ENCODE measurements around the gene CLEC16A.

CLEC16A gene

DNA sequence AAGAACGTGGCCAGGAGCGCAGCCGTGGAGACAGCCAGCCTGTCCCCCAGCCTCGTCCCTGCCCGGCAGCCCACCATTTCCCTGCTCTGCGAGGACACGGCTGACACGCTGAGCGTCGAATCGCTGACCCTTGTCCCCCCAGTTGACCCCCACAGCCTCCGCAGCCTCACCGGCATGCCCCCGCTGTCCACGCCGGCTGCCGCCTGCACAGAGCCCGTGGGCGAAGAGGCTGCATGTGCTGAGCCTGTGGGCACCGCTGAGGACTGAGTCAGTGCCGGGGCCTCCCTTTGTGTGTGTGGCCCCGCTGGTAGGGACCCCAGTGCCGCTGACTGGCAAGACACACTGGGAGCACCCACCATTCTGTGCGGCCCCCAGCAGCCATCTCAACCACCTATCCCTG lies 234.1 kb downstream of the CLEC16A start:
- TF ChIP-seq CTCF (IDR thresholded peaks at IDR 0.05; ENCODE audit: low read depth, low read length): no peak
- H3K4me3 ChIP-seq (ENCODE audit: low read depth, low read length): no peak overlapping the region

- TF ChIP-seq CTCF (IDR thresholded peaks at IDR 0.05; ENCODE audit: low read depth, low read length): no peak
- no peak overlapping the region for H3K4me3 ChIP-seq (ENCODE audit: low read depth, low read length)
These were observed 235.2 kb downstream of the CLEC16A start for GRCh38 chr16:11179574-11179973.

DNA sequence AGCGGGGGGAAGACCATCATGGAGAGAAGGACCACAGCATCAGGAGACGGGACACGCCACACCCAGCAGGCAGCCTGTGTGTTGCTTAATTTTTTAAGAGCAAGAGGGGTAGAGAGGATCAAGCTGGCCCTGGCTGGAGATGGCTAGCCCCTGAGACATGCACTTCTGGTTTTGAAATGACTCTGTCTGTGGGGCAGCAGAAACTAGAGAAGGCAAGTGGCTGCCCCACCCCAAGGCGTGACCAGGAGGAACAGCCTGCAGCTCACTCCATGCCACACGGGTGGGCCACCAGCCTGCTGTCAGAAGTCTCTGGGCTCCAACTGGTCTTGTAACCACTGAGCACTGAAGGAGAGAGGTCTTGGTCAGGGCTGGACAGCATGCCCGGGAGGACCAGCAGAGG lies 236.1 kb downstream of the CLEC16A start:
- TF ChIP-seq CTCF (IDR thresholded peaks at IDR 0.05; ENCODE audit: low read depth, low read length): no peak
- no peak overlapping the region for H3K4me3 ChIP-seq (ENCODE audit: low read depth, low read length)

DNA sequence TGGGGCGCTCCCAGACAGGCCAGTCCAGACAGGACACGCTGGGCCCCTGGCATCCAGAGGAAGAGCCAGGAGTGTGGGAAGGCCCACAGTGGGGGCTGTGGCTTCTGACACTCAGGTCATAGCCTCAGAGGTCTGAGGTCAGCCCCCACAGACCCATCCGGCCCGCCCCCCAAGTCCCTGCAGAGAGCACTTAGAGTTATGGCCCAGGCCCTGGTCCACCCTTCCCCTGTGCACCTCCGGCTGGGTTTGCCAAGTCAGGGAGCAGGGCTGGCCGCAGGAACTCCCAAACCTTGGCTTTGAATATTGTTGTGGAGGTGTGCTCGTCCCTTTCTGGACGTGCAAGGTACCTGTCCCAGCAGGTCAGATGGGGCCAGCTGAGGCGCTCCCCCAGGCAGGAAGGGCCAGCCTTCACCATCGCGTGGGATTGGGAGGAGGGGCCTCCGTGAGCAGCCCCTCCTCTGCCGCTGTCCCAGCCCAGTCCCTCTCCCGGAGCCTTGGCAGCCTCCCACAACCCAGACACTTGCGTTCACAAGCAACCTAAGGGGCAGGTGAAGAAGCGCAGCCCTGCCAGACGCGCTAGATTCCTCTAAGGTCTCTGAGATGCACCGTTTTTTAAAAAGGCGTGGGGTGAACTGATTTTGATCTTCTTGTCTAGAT lies 237.0 kb downstream of the CLEC16A start:
- no peak for TF ChIP-seq CTCF (IDR thresholded peaks at IDR 0.05; ENCODE audit: low read depth, low read length)
- no peak overlapping the region for H3K4me3 ChIP-seq (ENCODE audit: low read depth, low read length)

GRCh38 chr16:11181899-11182279 lies 237.5 kb downstream of the CLEC16A start:
- no peak overlapping the region for H3K4me3 ChIP-seq (ENCODE audit: low read depth, low read length)
- no peak for TF ChIP-seq CTCF (IDR thresholded peaks at IDR 0.05; ENCODE audit: low read depth, low read length)

- TF ChIP-seq CTCF (IDR thresholded peaks at IDR 0.05; ENCODE audit: low read depth, low read length): no peak
These were observed 238.0 kb downstream of the CLEC16A start for GRCh38 chr16:11182411-11182810.

DNA sequence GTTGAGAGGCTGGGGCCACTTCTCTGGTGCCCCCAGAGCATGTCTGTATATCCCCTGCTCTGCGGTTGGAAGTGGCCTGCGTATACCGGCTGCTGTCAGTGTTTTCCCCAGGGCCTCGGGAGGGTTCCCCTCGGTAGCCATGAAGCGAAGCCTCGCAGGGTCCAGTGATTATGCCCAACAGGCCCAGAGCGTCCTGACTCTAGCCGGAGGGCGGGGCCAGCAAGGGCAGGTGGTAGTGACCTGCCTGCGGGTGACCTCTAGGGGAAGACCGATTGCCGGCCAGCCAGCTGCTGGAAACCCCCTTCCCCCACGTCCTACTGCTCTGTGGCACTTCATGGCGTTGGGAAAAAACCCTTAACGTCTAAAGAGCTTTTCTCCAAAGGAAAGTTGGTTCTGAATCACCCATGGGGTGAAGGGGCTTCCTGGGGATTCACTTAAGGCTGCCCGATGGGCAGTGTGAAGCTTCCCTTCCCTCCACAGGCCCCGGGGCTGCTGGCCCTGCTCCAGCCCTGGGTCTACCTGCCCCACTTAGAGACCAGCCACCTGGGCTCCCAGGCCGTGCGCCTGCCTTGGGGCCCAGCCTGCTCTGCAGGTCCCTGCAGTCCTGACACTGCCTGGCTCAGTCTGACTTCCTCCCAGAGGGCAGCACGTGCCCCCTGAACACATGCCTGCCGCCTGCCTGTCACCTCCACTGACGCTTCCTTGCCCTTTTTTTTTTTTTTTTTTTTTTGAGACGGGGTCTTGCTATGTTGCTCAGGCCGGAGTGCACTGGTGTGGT lies 238.9 kb downstream of the CLEC16A start:
- no peak for TF ChIP-seq CTCF (IDR thresholded peaks at IDR 0.05; ENCODE audit: low read depth, low read length)
- no peak overlapping the region for H3K4me3 ChIP-seq (ENCODE audit: low read depth, low read length)

More at GRCh38 chr16:11182411-11182810, 238.0 kb downstream of the CLEC16A start:
- no peak overlapping the region for H3K4me3 ChIP-seq (ENCODE audit: low read depth, low read length)

All from WI38 (cell line).